ENCODE results near the gene ZNF836. TPM values are rescaled to one million over a fixed set of nuclear protein-coding genes. Genes with fewer than 3 reads are reported as not detected.
A peak's percentile ranks its signal among the peaks of the same experiment; 100 is the strongest.

ZNF836 gene
- polyA plus RNA-seq, 1 donor from 2014 or later: 14.0 TPM

DNA sequence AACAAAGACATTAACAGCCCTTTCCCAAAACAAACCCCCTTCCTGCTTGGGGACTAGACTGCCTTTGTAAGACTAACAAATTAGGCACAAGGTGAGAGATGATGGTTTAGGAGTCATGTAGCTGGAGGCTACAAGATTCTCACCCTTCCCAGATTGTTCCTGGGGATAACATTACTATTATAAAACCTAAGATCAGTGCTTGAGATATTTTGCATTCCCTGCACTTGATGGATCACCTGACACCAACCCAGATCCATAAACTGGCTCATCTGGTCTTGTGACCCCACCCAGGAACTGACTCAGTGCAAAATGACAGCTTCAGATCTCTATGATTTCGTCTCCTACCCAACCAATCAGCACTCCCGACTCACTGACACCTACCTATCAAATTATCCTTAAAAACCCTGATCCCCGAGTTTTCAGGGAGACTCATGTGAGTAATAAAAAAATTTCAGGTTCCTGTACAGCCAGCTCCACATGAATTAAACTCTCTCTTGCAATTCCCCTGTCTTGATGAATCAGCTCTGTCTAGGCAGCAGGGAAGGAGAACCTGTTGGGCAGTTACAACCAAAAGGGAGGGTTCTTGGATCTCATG lies 29.3 kb downstream of the ZNF836 start:
- Mint-ChIP-seq H3K36me3 (peaks cover 3% of the 10 kb centered on the region), H3K4me1 (peaks cover 13 to 17% (median 17%) of the 10 kb centered on the region in 3 donors), H3K27me3 (no peaks in the 10 kb centered on the region), H3K9me3 (peaks cover 2 to 25% (median 4%) of the 10 kb centered on the region in 3 donors), H3K27ac (no peak overlapping the region), H3K4me3 (peak overlapping the region in 1 of 4 donors; percentile 50)

GRCh38 chr19:52141203-52141602 lies 30.2 kb downstream of the ZNF836 start:
- peaks cover 2 to 25% (median 3%) of the 10 kb centered on the region in 3 donors for H3K9me3 Mint-ChIP-seq
- H3K4me3 Mint-ChIP-seq: peak overlapping the region in 2 of 4 donors; percentile 5 to 50
- no peaks in the 10 kb centered on the region for H3K27me3 Mint-ChIP-seq
- H3K4me1 Mint-ChIP-seq: peaks cover 13 to 17% (median 17%) of the 10 kb centered on the region in 3 donors
- H3K27ac Mint-ChIP-seq: peak overlapping the region in 1 of 3 donors; percentile 59
- H3K36me3 Mint-ChIP-seq: peaks cover 3% of the 10 kb centered on the region

DNA sequence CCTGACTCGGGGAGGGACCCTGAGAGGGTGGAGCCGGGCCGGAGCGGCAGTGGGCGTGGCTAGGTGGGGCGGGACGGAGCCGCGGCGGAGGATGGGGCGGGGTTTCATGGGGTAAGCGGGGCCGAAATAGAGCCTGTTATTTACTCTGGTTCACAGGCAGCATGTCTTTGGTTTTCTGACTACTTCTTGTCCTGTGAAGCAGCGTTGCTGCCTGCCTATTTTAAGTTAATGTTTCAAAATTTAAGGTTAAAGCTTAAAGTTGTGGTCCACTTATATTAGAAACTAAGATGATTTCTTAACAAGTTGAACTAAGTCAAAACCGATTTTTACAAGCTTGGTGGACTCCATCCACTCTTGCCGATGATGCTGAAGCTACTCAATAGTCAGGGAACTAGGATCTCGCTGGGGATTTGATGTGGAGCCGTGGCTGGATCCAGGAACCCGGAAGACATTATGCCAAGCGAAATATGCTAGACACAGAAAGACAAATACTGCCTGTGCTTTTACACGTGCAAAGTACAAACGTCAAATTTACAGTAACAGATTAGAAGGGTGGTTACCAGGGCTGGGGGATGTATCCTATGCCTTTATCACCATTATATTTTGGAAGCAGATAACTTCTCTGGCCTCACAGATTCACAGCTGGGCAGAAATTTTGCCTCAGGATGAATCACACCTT lies 31.2 kb downstream of the ZNF836 start:
- peaks cover under 1% of the 10 kb centered on the region for H3K36me3 Mint-ChIP-seq
- H3K4me1 Mint-ChIP-seq: peaks cover 13 to 17% (median 17%) of the 10 kb centered on the region in 3 donors
- peak overlapping the region; percentile 88 to 98 (median 97) for H3K4me3 Mint-ChIP-seq

DNA sequence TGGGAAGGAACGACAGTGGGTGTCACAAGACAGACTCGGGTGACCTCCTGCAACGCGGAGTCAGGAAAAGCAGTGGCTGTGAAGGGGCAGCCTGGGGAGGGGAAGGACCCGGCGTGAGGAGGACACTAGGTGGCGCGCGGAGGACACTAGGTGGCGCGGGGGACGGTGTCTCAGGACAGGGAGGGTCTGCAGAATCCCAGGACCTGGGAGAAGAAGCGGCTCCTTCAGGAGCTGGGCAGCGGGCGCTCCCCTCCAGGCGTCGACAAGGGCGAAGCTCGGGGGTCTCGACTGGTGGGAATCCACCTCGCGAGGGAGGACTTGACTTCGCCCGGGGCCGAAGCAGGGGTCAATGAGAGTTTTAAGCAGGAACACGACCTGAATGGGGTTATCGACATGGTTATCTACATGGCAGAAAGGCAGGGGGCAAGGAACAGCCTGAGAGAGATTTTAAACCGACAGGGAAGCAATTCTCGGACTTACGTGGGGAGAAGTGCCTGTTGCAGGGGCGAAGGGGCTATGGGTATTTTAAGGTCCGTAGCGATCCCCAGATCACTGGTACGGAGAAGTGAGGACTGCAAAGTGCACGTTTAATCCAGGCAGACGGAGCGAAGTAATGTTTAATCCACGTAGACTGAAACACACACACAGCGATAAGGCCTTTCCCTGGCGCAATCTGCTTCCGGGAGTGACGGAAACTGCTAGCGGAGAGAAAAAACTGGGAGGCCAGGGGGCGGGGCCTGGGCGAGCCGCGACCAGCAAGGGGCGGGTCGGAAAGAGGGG lies 32.0 kb downstream of the ZNF836 start, which contains the start of gene ZNF616:
Gene ZNF616 (minus strand): TSS at position 687 of the 780 bp plus-strand sequence. CDS start 9,426 bp downstream, outside the sequence.
- Mint-ChIP-seq H3K4me3 (peak within 1 kb of the TSS; percentile 88 to 98 (median 97)), H3K4me1 (peaks cover 12 to 17% (median 14%) of the 10 kb centered on the region in 3 donors)

More for the DNA sequence above, 31.2 kb downstream of the ZNF836 start:
- H3K9me3 Mint-ChIP-seq: peaks cover 2 to 25% (median 3%) of the 10 kb centered on the region in 3 donors
- peak overlapping the region in 2 of 3 donors; percentile 57 to 85 for H3K27ac Mint-ChIP-seq
- no peaks in the 10 kb centered on the region for H3K27me3 Mint-ChIP-seq

GRCh38 chr19:52138983-52139251 lies 32.5 kb downstream of the ZNF836 start:
- Mint-ChIP-seq H3K9me3 (peaks cover 3 to 23% (median 5%) of the 10 kb centered on the region in 3 donors), H3K4me3 (peak overlapping the region; percentile 88 to 98 (median 97)), H3K27ac (peak overlapping the region; percentile 57 to 94 (median 85)), H3K27me3 (no peaks in the 10 kb centered on the region), H3K36me3 (peaks cover 8% of the 10 kb centered on the region), H3K4me1 (peaks cover 12 to 17% (median 12%) of the 10 kb centered on the region in 3 donors)

More for the DNA sequence above, 32.0 kb downstream of the ZNF836 start, which contains the start of gene ZNF616:
- Mint-ChIP-seq H3K9me3 (peaks cover 3 to 24% (median 4%) of the 10 kb centered on the region in 3 donors), H3K27me3 (no peaks in the 10 kb centered on the region), H3K27ac (peak within 1 kb of the TSS; percentile 57 to 94 (median 85)), H3K36me3 (peaks cover 3% of the 10 kb centered on the region)

DNA sequence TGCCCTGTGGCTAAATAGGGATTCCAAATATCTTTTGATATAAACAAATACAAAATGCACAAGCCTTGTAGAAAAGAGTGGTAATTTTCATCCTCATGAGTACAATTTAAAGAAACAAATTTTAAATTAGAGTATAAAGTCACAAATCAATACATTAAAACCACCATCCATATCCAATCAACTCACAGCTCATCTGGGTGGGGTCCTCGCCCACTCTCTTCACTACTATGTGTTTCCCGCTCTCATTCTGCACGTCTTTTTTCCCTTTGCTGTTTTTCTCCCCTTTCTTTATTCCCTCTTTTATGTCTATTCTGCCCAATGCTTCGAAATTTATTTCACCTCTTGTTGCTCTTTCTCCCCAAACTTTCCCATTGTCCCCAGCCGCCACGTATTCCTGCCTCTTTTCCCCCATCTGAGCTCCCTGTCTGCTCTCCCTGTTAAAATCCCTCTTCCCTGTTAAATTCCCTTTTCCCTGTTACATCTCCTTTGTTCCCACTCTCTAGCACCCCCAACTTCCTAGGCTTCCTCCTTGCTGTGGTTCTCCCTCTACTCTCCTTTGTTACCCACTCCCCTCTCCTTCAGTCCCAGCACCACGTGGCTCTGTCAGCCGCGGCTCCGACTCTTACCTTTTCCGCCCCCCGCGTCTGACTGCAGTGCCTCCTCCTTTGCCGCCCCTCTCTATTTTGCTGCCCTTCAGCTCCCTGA lies 33.0 kb downstream of the ZNF836 start:
- no peaks in the 10 kb centered on the region for H3K27me3 Mint-ChIP-seq
- H3K36me3 Mint-ChIP-seq: peaks cover 9% of the 10 kb centered on the region
- H3K4me3 Mint-ChIP-seq: peak overlapping the region; percentile 88 to 98 (median 97)
- peaks cover 3 to 23% (median 6%) of the 10 kb centered on the region in 3 donors for H3K9me3 Mint-ChIP-seq
- peak overlapping the region; percentile 57 to 94 (median 85) for H3K27ac Mint-ChIP-seq
- H3K4me1 Mint-ChIP-seq: peaks cover 12 to 18% (median 12%) of the 10 kb centered on the region in 3 donors

GRCh38 chr19:52120286-52120685 lies 51.1 kb downstream of the ZNF836 start:
- Mint-ChIP-seq H3K27me3 (no peaks in the 10 kb centered on the region), H3K36me3 (peaks cover 64% of the 10 kb centered on the region), H3K27ac (no peak overlapping the region), H3K4me1 (no peaks in the 10 kb centered on the region), H3K4me3 (no peak overlapping the region), H3K9me3 (peaks cover 31 to 56% (median 48%) of the 10 kb centered on the region in 3 donors)

- Mint-ChIP-seq H3K27ac (no peak overlapping the region), H3K27me3 (no peaks in the 10 kb centered on the region), H3K36me3 (peaks cover 38% of the 10 kb centered on the region), H3K9me3 (peaks cover 36 to 74% (median 54%) of the 10 kb centered on the region in 3 donors), H3K4me3 (peak overlapping the region in 1 of 4 donors; percentile 49), H3K4me1 (no peaks in the 10 kb centered on the region)
These were observed 55.8 kb downstream of the ZNF836 start for GRCh38 chr19:52115526-52116053.

DNA sequence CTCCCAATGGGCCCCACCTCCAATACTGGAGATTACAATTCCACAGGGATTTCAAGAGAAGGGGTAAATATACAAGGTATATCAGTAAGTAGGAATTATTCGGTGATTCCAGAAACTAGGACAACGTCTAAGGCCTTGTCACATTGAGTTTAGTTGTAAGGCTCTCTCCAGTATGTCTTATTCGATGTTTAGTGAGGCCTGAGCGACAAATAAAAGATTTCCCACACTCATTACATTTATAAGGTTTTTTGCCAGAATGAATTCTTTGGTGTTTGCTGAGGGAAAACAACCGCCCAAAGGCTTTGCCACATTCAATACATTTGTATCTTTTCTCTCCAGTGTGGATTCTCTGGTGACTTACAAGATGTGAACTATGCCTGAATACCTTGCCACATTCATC lies 56.7 kb downstream of the ZNF836 start:
- Mint-ChIP-seq H3K4me1 (no peaks in the 10 kb centered on the region), H3K9me3 (peaks cover 35 to 70% (median 56%) of the 10 kb centered on the region in 3 donors), H3K4me3 (peak overlapping the region in 1 of 4 donors; percentile 60), H3K36me3 (peaks cover 30% of the 10 kb centered on the region), H3K27ac (no peak overlapping the region), H3K27me3 (no peaks in the 10 kb centered on the region)

- H3K4me3 Mint-ChIP-seq: no peak overlapping the region
- no peaks in the 10 kb centered on the region for H3K27me3 Mint-ChIP-seq
- H3K9me3 Mint-ChIP-seq: peaks cover 29 to 66% (median 50%) of the 10 kb centered on the region in 3 donors
- H3K4me1 Mint-ChIP-seq: no peaks in the 10 kb centered on the region
- H3K27ac Mint-ChIP-seq: no peak overlapping the region
- H3K36me3 Mint-ChIP-seq: peaks cover 20% of the 10 kb centered on the region
These were observed 58.8 kb downstream of the ZNF836 start for GRCh38 chr19:52112624-52113023.

DNA sequence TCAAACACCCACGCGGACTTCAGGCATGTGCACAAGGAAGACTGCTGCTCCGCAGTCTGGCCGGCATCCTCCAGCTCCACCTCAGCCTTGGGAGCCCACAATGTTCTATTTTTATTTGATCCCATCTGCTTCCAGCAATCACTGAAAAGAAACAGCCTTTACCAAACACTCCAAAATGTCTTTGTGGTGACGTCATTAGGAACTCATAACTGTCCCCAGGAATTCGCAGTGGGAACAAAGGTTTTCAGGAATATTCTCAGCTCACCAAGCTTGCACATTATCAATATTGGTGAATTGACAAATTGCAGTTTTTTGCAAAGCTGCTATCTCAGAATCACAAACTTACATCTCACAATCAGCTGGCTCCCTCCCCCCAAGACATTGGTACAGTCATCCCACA lies 60.6 kb downstream of the ZNF836 start:
- Mint-ChIP-seq H3K36me3 (peaks cover 7% of the 10 kb centered on the region), H3K9me3 (peaks cover 24 to 63% (median 42%) of the 10 kb centered on the region in 3 donors), H3K4me3 (no peak overlapping the region), H3K4me1 (no peaks in the 10 kb centered on the region), H3K27me3 (no peaks in the 10 kb centered on the region), H3K27ac (no peak overlapping the region)

All from IgD-negative memory B cell (primary cell).